Esophagus squamous epithelium (tissue), 5 donors: Measurements from ENCODE around the gene GRAMD2A. TPM values are rescaled to one million over a fixed set of nuclear protein-coding genes. Genes with fewer than 3 reads are reported as not detected.
A peak's percentile ranks its signal among the peaks of the same experiment; 100 is the strongest.

ENCODE experiments used
- DNase-seq: peaks from one replicate; lab custom pipeline; 2025; lab: John Stamatoyannopoulos, UW
- H3K27ac ChIP-seq, 4 donors: fragments of 200-600 bp; sonication (generic); one replicate each; pipeline ENCODE4 v1.5.1; 2016 to 2019; ENCODE audit warnings: mild to moderate bottlenecking in 1 of 4
- H3K27me3 ChIP-seq, 4 donors: fragments of 200-600 bp; sonication (generic); 1 replicate in 3 of 4; 2 replicates in 1 of 4; pipeline versions ENCODE4 v1.5.1 to v1.6.0; 2017 to 2021; ENCODE audit warnings: antibody characterized with exemption in 1 of 4
- H3K36me3 ChIP-seq, 3 donors: fragments of 200-600 bp; sonication (generic); one replicate each; pipeline ENCODE4 v1.5.1; 2016 to 2019
- H3K4me1 ChIP-seq, 3 donors: fragments of 200-600 bp; sonication (generic); one replicate each; pipeline ENCODE4 v1.5.1; 2017 to 2019
- H3K4me3 ChIP-seq, 4 donors: fragments of 200-600 bp; sonication (generic); 1 replicate in 3 of 4; 2 replicates in 1 of 4; pipeline ENCODE4 v1.5.1; 2016 to 2019; ENCODE audit warnings: mild to moderate bottlenecking in 2 of 4, moderate library complexity in 1 of 4
- H3K9me3 ChIP-seq, 3 donors: fragments of 200-600 bp; sonication (generic); one replicate each; pipeline ENCODE4 v1.5.1; 2016 to 2019
- CTCF ChIP-seq, 6 experiments: fragments of 450-650 bp in 4 of 6; fragments of 200-600 bp in 2 of 6; sonication (generic) in 2 of 6; IDR thresholded peaks; one replicate each; pipeline ENCODE4 v1.5.1; 2016 to 2019; ENCODE audit warnings: antibody characterized with exemption in 6 of 6, mild to moderate bottlenecking in 4 of 6, moderate library complexity in 4 of 6
- POLR2A ChIP-seq, 4 donors: fragments of 450-650 bp; IDR thresholded peaks; one replicate each; pipeline ENCODE4 v1.6.1; 2017; ENCODE audit warnings: antibody characterized with exemption in 4 of 4, mild to moderate bottlenecking in 4 of 4, moderate library complexity in 3 of 4
- WGBS, 2 donors: methylation state at CpG; one replicate each; pipeline ENCODE4 v1.1.5; 2018; 5-methylcytosine and 5-hydroxymethylcytosine counted together
- intact Hi-C: fragments of 100-400 bp; cut with DNase I; formaldehyde crosslinking; loops from one replicate; pipeline ENCODE4 v1.15.0; 2022
- total RNA-seq, 4 donors: library from RNA; depleted of rRNA; stranded (reverse); fragments of >200 nt; gene quantifications; one replicate each; pipeline ENCODE4 v1.1.0, GENCODE V29; 2016
- donor health status: DM: yes; HTN: yes; CAD: no.

GRAMD2A gene
- total RNA-seq, 4 donors from 2014 or later: 1.2 to 8.0 (median 3.7) TPM

GRCh38 chr15:72231833-72232478 lies 34.4 kb upstream of the GRAMD2A start:
- peak overlapping the region; percentile 68 to 95 (median 78) for H3K4me3 ChIP-seq
- peaks cover 31 to 53% (median 33%) of the 10 kb centered on the region in 3 donors for H3K4me1 ChIP-seq
- H3K27me3 ChIP-seq: no peaks in the 10 kb centered on the region
- intact Hi-C loops: no loop called here
- no peaks in the 10 kb centered on the region for H3K36me3 ChIP-seq
- TF ChIP-seq CTCF (IDR thresholded peaks at IDR 0.05) (no peak), POLR2A (IDR thresholded peaks at IDR 0.05) (peak in 1 of 4 donors; percentile 33)
- peak; percentile 7 for DNase-seq
- H3K27ac ChIP-seq: peak overlapping the region; percentile 94 to 99 (median 96)
- no peaks in the 10 kb centered on the region for H3K9me3 ChIP-seq
- 2% methylated on average over 10 to 16 of the region's 16 CpGs for WGBS, 2 donors

- TF ChIP-seq CTCF (IDR thresholded peaks at IDR 0.05) (peak in 4 of 6 experiments; percentile 15 to 29 (median 24)), POLR2A (IDR thresholded peaks at IDR 0.05) (peak in 3 of 4 donors; percentile 33 to 98 (median 98))
- intact Hi-C loops: no loop called here
- Histone ChIP-seq H3K4me1 (peaks cover 33 to 53% (median 36%) of the 10 kb centered on the region in 3 donors), H3K4me3 (peak within 1 kb of the TSS; percentile 68 to 95 (median 78)), H3K9me3 (no peaks in the 10 kb centered on the region), H3K27me3 (no peaks in the 10 kb centered on the region), H3K36me3 (no peaks in the 10 kb centered on the region), H3K27ac (peak within 1 kb of the TSS; percentile 94 to 99 (median 96))
- peak; percentile 84 for DNase-seq
- WGBS, 2 donors: 0% methylated on average over 1 to 2 of the region's 67 CpGs
Observed at GRCh38 chr15:72231066-72231832, 33.7 kb upstream of the GRAMD2A start, which contains the start of gene PKM. Gene PKM, minus strand, starts transcription at chr15:72231190. Its CDS starts 12,093 bp downstream, at chr15:72219097.

DNA sequence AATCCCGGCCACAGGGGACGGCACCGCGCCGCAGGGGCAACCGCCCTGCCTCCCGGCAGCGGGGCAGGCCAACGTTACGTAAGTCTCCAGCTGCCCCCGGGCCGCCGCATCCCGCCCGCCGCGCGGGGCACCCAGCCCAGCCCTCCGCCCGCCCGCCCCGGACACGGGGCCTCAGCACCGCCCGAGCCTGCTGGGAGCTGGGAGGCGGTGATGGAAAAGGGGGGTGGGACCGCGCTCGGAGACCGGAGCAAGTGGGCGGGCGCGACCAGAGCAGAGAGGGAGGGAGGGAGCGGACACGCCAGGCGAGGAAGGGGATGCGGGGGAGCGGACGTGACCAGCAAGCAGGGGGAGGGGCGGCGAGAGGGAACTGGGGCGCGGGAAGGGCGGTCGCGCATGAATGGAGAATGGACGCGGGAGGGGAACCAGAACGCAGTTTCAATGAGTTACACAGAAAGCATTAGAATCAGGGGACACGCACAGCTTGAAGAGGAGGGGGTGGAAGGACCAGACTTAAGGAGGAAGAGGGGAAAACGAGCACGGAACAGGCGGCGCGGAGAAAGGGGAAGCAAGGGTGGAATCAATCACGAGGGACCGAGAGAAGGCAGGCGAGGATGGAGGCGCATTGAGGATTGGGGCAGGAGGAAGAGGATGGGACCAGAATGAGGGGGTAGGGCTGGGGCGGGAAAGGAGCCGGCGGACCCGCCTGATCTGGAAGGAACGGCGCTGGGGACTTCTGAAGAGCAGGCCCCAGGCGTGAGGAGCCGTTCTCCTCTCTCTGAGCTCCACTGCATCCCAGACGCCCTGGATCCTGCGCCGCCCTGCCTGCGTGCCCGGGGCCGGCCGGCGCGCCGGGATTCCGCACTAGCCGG lies 32.8 kb upstream of the GRAMD2A start:
- Histone ChIP-seq H3K36me3 (no peaks in the 10 kb centered on the region), H3K27me3 (no peaks in the 10 kb centered on the region), H3K4me1 (peaks cover 38 to 60% (median 44%) of the 10 kb centered on the region in 3 donors), H3K27ac (peak overlapping the region; percentile 94 to 99 (median 96)), H3K9me3 (no peaks in the 10 kb centered on the region), H3K4me3 (peak overlapping the region; percentile 68 to 95 (median 78))
- peak; percentile 55 for DNase-seq
- WGBS, 2 donors: 1% methylated on average over 33 to 35 of the region's 79 CpGs
- peak in 3 of 4 donors; percentile 23 to 85 (median 71) for TF ChIP-seq POLR2A (IDR thresholded peaks at IDR 0.05)
- no peak for TF ChIP-seq CTCF (IDR thresholded peaks at IDR 0.05)
- intact Hi-C loops: no loop called here

GRCh38 chr15:72229947-72230196 lies 32.3 kb upstream of the GRAMD2A start:
- no peak for DNase-seq
- intact Hi-C loops: no loop called here
- peaks cover 41 to 66% (median 44%) of the 10 kb centered on the region in 3 donors for H3K4me1 ChIP-seq

More at GRCh38 chr15:72229947-72230196, 32.3 kb upstream of the GRAMD2A start:
- Histone ChIP-seq H3K27me3 (no peaks in the 10 kb centered on the region), H3K4me3 (peak overlapping the region; percentile 68 to 95 (median 78)), H3K9me3 (no peaks in the 10 kb centered on the region), H3K27ac (peak overlapping the region; percentile 94 to 99 (median 96)), H3K36me3 (no peaks in the 10 kb centered on the region)
- 0 to 1% methylated on average over 11 to 22 of the region's 29 CpGs for WGBS, 2 donors
- TF ChIP-seq POLR2A (IDR thresholded peaks at IDR 0.05) (no peak), CTCF (IDR thresholded peaks at IDR 0.05) (no peak)
